ENCODE measurements around the gene RTTN. TPM values are rescaled to one million over a fixed set of nuclear protein-coding genes. Genes with fewer than 3 reads are reported as not detected.

The RTTN gene
- total and polyA plus RNA-seq, 2 donors (not counting 3 experiments of a cell fraction or from before 2014, with no cell fraction given): 3.1 to 17.4 TPM

DNA sequence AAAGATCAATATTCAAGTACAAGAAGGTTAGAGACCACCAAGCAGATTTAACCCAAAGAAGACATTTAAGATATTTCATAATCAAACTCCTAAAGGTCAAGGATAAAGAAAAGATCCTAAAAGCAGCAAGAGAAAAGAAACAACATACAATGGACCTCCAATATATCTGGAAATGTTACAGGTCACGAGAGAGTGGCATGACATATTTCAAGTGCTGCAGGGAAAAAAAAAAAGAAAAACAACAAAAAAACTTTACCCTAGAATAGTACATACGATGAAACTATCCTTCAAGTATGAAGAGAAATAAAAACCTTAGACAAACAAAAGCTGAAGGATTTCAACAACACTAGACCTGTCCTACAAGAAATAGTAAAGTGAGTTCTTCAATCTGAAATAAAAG is 166.3 kb downstream of the RTTN start:
- CTCF ChIA-PET: no interaction called here
- peaks cover 2% of the 10 kb centered on the region for H3K4me1 ChIP-seq (ENCODE audit: control insufficient read depth, extremely low read depth, insufficient read depth, low read length)
- no TSS peak for BruUV-seq (replicated peaks)
- intact Hi-C loops (cut with micrococcal nuclease) (no loop called here), dilution Hi-C loops (cut with MboI; ENCODE audit: extremely low pct_ligation_motif_present, low sequenced_read_pairs) (no loop called here)
- H3K9me1 ChIP-seq (replicated peaks; ENCODE audit: control insufficient read depth, extremely low read depth, insufficient read depth, low read length): no peaks in the 10 kb centered on the region
- no peaks in the 10 kb centered on the region for H3K36me3 ChIP-seq (ENCODE audit: control insufficient read depth in 2 of 2, extremely low read depth in 1 of 2, insufficient read depth in 2 of 2, low read length in 2 of 2)
- no peak for DNase-seq (ENCODE audit: low read depth, low spot score)
- H4K20me1 ChIP-seq (replicated peaks; ENCODE audit: control insufficient read depth, extremely low read depth, insufficient read depth, low read length): no peaks in the 10 kb centered on the region
- no peak overlapping the region for H2AFZ ChIP-seq (ENCODE audit: low read depth, low read length)
- FAIRE-seq: no peak
- H3K27me3 ChIP-seq (ENCODE audit: control insufficient read depth in 2 of 2, insufficient read depth in 2 of 2, low read length in 2 of 2): no peaks in the 10 kb centered on the region
- no peak overlapping the region for H3K27ac ChIP-seq (ENCODE audit: insufficient read depth, low read depth, low read length)
- POLR2A ChIA-PET: no interaction called here
- H3K9ac ChIP-seq (replicated peaks; ENCODE audit: extremely low read depth, insufficient read depth, low read length): no peak overlapping the region
- H3K79me2 ChIP-seq (ENCODE audit: control insufficient read depth, insufficient read depth, low read length): no peaks in the 10 kb centered on the region
- no peaks in the 10 kb centered on the region for H3K9me3 ChIP-seq (replicated peaks; ENCODE audit: control insufficient read depth, insufficient read depth, low read length)
- TF ChIP-seq, protein P1, sequence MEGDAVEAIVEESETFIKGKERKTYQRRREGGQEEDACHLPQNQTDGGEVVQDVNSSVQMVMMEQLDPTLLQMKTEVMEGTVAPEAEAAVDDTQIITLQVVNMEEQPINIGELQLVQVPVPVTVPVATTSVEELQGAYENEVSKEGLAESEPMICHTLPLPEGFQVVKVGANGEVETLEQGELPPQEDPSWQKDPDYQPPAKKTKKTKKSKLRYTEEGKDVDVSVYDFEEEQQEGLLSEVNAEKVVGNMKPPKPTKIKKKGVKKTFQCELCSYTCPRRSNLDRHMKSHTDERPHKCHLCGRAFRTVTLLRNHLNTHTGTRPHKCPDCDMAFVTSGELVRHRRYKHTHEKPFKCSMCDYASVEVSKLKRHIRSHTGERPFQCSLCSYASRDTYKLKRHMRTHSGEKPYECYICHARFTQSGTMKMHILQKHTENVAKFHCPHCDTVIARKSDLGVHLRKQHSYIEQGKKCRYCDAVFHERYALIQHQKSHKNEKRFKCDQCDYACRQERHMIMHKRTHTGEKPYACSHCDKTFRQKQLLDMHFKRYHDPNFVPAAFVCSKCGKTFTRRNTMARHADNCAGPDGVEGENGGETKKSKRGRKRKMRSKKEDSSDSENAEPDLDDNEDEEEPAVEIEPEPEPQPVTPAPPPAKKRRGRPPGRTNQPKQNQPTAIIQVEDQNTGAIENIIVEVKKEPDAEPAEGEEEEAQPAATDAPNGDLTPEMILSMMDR (IDR thresholded peaks at IDR 0.05; ENCODE audit: extremely low read depth in 1 of 2, insufficient read depth in 1 of 2, low read depth in 1 of 2, low read length in 2 of 2): no peak
- TF ChIP-seq POLR2A (IDR thresholded peaks at IDR 0.05; ENCODE audit: low read depth, low read length) (no peak), EZH2 (IDR thresholded peaks at IDR 0.05; ENCODE audit: borderline replicate concordance, low read depth, low read length, severe bottlenecking) (no peak), POLR2AphosphoS5 (IDR thresholded peaks at IDR 0.05; ENCODE audit: insufficient read depth, low read depth, low read length) (no peak), MYC (IDR thresholded peaks at IDR 0.05; ENCODE audit: low read depth, low read length) (no peak), FOS (IDR thresholded peaks at IDR 0.05; ENCODE audit: borderline replicate concordance, insufficient read depth, low read length) (no peak), JUN (IDR thresholded peaks at IDR 0.05; ENCODE audit: borderline replicate concordance, insufficient read depth, insufficient read length, low read depth) (no peak)
- TF ChIP-seq, protein P2, sequence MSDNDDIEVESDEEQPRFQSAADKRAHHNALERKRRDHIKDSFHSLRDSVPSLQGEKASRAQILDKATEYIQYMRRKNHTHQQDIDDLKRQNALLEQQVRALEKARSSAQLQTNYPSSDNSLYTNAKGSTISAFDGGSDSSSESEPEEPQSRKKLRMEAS (IDR thresholded peaks at IDR 0.05; ENCODE audit: insufficient read depth, insufficient read length): no peak
- H3K4me3 ChIP-seq (replicated peaks in 1 of 3; ENCODE audit: insufficient read depth in 1 of 3, low read depth in 1 of 3, low read length in 3 of 3): no peak overlapping the region
- no peak overlapping the region for H3K4me2 ChIP-seq (ENCODE audit: insufficient read depth, low read length)
